ENCODE data around the gene CDH2. TPM values are rescaled to one million over a fixed set of nuclear protein-coding genes. Genes with fewer than 3 reads are reported as not detected.

CDH2 gene
- total RNA-seq, 5 donors from 2014 or later (not counting 1 experiment from before 2014, with no cell fraction given) = 0.16 to 0.76 (median 0.33) TPM; not detected in 1

DNA sequence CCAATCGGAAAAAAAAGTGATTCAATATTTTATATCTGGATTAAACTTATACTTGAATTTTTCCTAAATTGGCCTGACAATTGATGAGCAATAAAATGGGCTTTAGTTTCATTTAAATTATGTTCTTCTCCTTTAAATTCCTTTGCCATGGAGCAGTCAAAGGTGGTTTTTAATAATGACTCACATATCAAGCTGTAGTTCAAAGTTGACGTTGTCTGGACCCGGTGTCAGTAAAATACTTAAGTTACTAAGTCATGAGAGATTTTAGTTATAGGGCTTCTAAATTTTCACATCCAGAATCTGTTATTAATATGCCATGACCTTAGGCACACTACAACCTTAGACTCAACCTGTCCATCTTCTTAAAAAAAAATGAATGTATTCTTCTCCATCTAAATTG lies 62.5 kb downstream of the CDH2 start:
- no peaks in the 10 kb centered on the region for H3K9me3 ChIP-seq
- H3K27ac Mint-ChIP-seq = no peak overlapping the region
- H3K27me3 Mint-ChIP-seq = no peaks in the 10 kb centered on the region
- WGBS (ENCODE audit: insufficient coverage) = no CpG with 5 or more reads among the region's 3 CpGs
- ChIA-PET CTCF (no interaction called here), POLR2A (no interaction called here)
- H3K4me1 ChIP-seq (ENCODE audit: control insufficient read depth in 1 of 2, extremely low read depth in 1 of 2, insufficient read depth in 2 of 2, low read length in 2 of 2) = no peaks in the 10 kb centered on the region
- no peak overlapping the region for H3K4me3 ChIP-seq (ENCODE audit: control insufficient read depth in 1 of 2, extremely low read depth in 1 of 2, low read length in 1 of 2)
- H3K36me3 ChIP-seq (ENCODE audit: control insufficient read depth in 2 of 2, extremely low read depth in 1 of 2, insufficient read depth in 1 of 2, low read length in 1 of 2) = no peaks in the 10 kb centered on the region
- no peaks in the 10 kb centered on the region for H3K27me3 ChIP-seq (replicated peaks in 1 of 2; ENCODE audit: control insufficient read depth in 2 of 2, extremely low read depth in 1 of 2, insufficient read depth in 2 of 2, low read length in 1 of 2)
- no peaks in the 10 kb centered on the region for H3K4me1 Mint-ChIP-seq
- H3K36me3 Mint-ChIP-seq = no peaks in the 10 kb centered on the region
- peaks cover 0 to 7% (median 7%) of the 10 kb centered on the region in 3 donors for H3K9me3 Mint-ChIP-seq
- no peak for DNase-seq
- no peak overlapping the region for H3K4me3 Mint-ChIP-seq
- no peak overlapping the region for H3K27ac ChIP-seq (ENCODE audit: low read length)
- ATAC-seq (replicated peaks in 1 of 4) = no peak

DNA sequence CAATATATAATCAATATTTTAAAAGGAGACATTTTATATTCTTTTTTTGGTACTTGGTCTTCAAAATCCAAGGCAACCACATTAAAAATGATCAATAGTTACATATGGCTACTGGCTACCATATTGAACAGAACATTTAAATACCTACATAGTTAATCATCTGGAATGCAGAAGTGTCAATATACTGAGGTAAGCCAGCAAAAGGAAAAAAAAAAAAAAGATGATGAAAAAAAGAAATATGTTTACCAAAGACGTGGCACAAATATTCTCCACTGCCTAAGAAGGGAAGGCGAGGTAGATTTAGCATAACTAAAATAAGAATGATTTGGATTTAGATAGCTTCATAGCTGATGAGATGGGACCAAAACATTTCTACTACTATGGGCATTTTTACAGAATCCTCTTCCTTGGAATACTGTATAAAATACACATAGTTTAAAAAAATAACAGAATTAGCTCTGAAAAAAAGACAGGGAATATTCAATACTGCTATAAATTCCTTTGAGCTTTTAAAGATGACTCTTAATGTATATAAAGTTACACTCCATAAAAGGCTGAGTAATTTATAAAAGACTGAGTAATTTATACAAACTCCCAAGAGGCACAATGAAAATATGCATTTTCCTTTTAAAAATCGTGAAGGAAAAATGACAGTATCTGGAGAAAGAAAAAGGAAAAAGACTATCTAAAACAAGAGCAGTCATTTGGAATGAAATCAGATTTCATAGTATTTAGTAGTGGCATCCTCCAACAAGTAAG lies 63.5 kb downstream of the CDH2 start:
- Histone ChIP-seq H3K4me3 (ENCODE audit: control insufficient read depth in 1 of 2, extremely low read depth in 1 of 2, low read length in 1 of 2) (no peak overlapping the region), H3K27me3 (replicated peaks in 1 of 2; ENCODE audit: control insufficient read depth in 2 of 2, extremely low read depth in 1 of 2, insufficient read depth in 2 of 2, low read length in 1 of 2) (no peaks in the 10 kb centered on the region), H3K9me3 (no peaks in the 10 kb centered on the region), H3K27ac (ENCODE audit: low read length) (no peak overlapping the region), H3K4me1 (ENCODE audit: control insufficient read depth in 1 of 2, extremely low read depth in 1 of 2, insufficient read depth in 2 of 2, low read length in 2 of 2) (no peaks in the 10 kb centered on the region), H3K36me3 (ENCODE audit: control insufficient read depth in 2 of 2, extremely low read depth in 1 of 2, insufficient read depth in 1 of 2, low read length in 1 of 2) (no peaks in the 10 kb centered on the region)
- Mint-ChIP-seq H3K4me1 (no peaks in the 10 kb centered on the region), H3K27me3 (no peaks in the 10 kb centered on the region), H3K27ac (no peak overlapping the region), H3K4me3 (no peak overlapping the region), H3K36me3 (no peaks in the 10 kb centered on the region), H3K9me3 (peaks cover 3 to 10% (median 7%) of the 10 kb centered on the region in 3 donors)
- CTCF ChIA-PET = no interaction called here
- DNase-seq (no peak), ATAC-seq (replicated peaks in 1 of 4) (no peak)
- POLR2A ChIA-PET = no interaction called here
- no CpG with 5 or more reads among the region's 3 CpGs for WGBS (ENCODE audit: insufficient coverage)

DNA sequence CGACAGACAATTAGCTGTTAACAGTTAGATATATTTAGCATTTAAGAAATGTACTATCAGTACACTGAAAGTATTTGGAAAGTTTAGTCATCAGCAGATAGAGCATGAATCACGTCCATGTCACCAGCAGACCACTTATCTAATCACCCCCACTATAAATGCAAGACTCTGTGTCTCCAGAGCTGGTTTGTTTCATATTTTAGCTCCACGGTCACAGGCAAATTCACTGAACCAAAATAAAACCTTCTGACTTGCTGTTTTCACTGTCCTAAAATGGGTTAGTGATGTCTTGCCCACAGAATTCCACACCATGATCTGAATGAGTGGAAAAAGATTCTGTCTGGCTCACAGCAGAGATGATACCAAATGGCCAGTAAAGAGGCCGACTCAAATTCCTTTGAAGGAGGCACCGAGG lies 64.9 kb downstream of the CDH2 start:
- no peak overlapping the region for H3K4me3 Mint-ChIP-seq
- H3K9me3 Mint-ChIP-seq = peaks cover 3 to 10% (median 10%) of the 10 kb centered on the region in 3 donors
- no CpG with 5 or more reads among the region's 5 CpGs for WGBS (ENCODE audit: insufficient coverage)
- H3K27ac Mint-ChIP-seq = no peak overlapping the region
- Histone ChIP-seq H3K4me1 (ENCODE audit: control insufficient read depth in 1 of 2, extremely low read depth in 1 of 2, insufficient read depth in 2 of 2, low read length in 2 of 2) (no peaks in the 10 kb centered on the region), H3K36me3 (ENCODE audit: control insufficient read depth in 2 of 2, extremely low read depth in 1 of 2, insufficient read depth in 1 of 2, low read length in 1 of 2) (no peaks in the 10 kb centered on the region), H3K27me3 (replicated peaks in 1 of 2; ENCODE audit: control insufficient read depth in 2 of 2, extremely low read depth in 1 of 2, insufficient read depth in 2 of 2, low read length in 1 of 2) (no peaks in the 10 kb centered on the region), H3K9me3 (no peaks in the 10 kb centered on the region), H3K27ac (ENCODE audit: low read length) (no peak overlapping the region), H3K4me3 (ENCODE audit: control insufficient read depth in 1 of 2, extremely low read depth in 1 of 2, low read length in 1 of 2) (no peak overlapping the region)
- ATAC-seq (replicated peaks in 1 of 4) = no peak
- POLR2A ChIA-PET = no interaction called here
- CTCF ChIA-PET = no interaction called here
- H3K4me1 Mint-ChIP-seq = no peaks in the 10 kb centered on the region
- no peaks in the 10 kb centered on the region for H3K27me3 Mint-ChIP-seq
- no peak for DNase-seq
- no peaks in the 10 kb centered on the region for H3K36me3 Mint-ChIP-seq

DNA sequence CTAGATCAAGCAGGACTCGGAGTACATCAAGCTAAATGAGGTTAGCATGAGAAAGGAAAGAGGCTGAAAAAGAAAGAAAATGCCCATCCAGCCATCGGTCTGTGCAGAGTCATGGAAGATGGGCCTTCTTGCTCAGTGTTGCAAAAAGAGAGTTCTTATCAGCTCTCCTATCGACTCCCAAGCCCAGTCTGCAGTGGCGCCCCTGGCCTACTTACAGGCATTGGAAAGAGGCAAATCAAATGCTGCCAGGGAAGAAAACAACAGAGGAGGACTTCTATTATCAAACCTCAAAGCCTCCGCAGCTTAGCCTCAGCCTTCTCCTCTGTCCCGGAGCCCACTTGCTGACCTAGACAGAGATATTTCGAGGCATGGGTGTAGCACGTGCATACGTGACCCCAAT lies 66.0 kb downstream of the CDH2 start:
- H3K27me3 ChIP-seq (replicated peaks in 1 of 2; ENCODE audit: control insufficient read depth in 2 of 2, extremely low read depth in 1 of 2, insufficient read depth in 2 of 2, low read length in 1 of 2) = no peaks in the 10 kb centered on the region
- CTCF ChIA-PET = no interaction called here
- no peaks in the 10 kb centered on the region for H3K4me1 Mint-ChIP-seq
- peaks cover 3 to 10% (median 8%) of the 10 kb centered on the region in 3 donors for H3K9me3 Mint-ChIP-seq
- no peak overlapping the region for H3K27ac Mint-ChIP-seq
- H3K27ac ChIP-seq (ENCODE audit: low read length) = no peak overlapping the region
- no peaks in the 10 kb centered on the region for H3K36me3 Mint-ChIP-seq
- DNase-seq = no peak
- no peaks in the 10 kb centered on the region for H3K9me3 ChIP-seq
- ATAC-seq (replicated peaks in 1 of 4) = no peak
- WGBS (ENCODE audit: insufficient coverage) = 81% methylated on average over 3 of the region's 9 CpGs
- POLR2A ChIA-PET = no interaction called here
- H3K36me3 ChIP-seq (ENCODE audit: control insufficient read depth in 2 of 2, extremely low read depth in 1 of 2, insufficient read depth in 1 of 2, low read length in 1 of 2) = no peaks in the 10 kb centered on the region
- no peaks in the 10 kb centered on the region for H3K27me3 Mint-ChIP-seq
- H3K4me1 ChIP-seq (ENCODE audit: control insufficient read depth in 1 of 2, extremely low read depth in 1 of 2, insufficient read depth in 2 of 2, low read length in 2 of 2) = no peaks in the 10 kb centered on the region
- H3K4me3 ChIP-seq (ENCODE audit: control insufficient read depth in 1 of 2, extremely low read depth in 1 of 2, low read length in 1 of 2) = no peak overlapping the region
- no peak overlapping the region for H3K4me3 Mint-ChIP-seq

GRCh38 chr18:28109781-28110560 lies 67.0 kb downstream of the CDH2 start:
- POLR2A ChIA-PET = no interaction called here
- no peak overlapping the region for H3K4me3 ChIP-seq (ENCODE audit: control insufficient read depth in 1 of 2, extremely low read depth in 1 of 2, low read length in 1 of 2)
- Mint-ChIP-seq H3K4me3 (no peak overlapping the region), H3K4me1 (no peaks in the 10 kb centered on the region), H3K27me3 (no peaks in the 10 kb centered on the region), H3K27ac (no peak overlapping the region), H3K36me3 (no peaks in the 10 kb centered on the region), H3K9me3 (peaks cover 3 to 10% (median 8%) of the 10 kb centered on the region in 3 donors)
- 78% methylated on average over 3 of the region's 5 CpGs for WGBS (ENCODE audit: insufficient coverage)
- H3K36me3 ChIP-seq (ENCODE audit: control insufficient read depth in 2 of 2, extremely low read depth in 1 of 2, insufficient read depth in 1 of 2, low read length in 1 of 2) = no peaks in the 10 kb centered on the region
- DNase-seq (no peak), ATAC-seq (replicated peaks in 1 of 4) (no peak)
- no peaks in the 10 kb centered on the region for H3K4me1 ChIP-seq (ENCODE audit: control insufficient read depth in 1 of 2, extremely low read depth in 1 of 2, insufficient read depth in 2 of 2, low read length in 2 of 2)
- no peak overlapping the region for H3K27ac ChIP-seq (ENCODE audit: low read length)
- H3K9me3 ChIP-seq = no peaks in the 10 kb centered on the region
- no peaks in the 10 kb centered on the region for H3K27me3 ChIP-seq (replicated peaks in 1 of 2; ENCODE audit: control insufficient read depth in 2 of 2, extremely low read depth in 1 of 2, insufficient read depth in 2 of 2, low read length in 1 of 2)
- CTCF ChIA-PET = no interaction called here

- Mint-ChIP-seq H3K4me3 (no peak overlapping the region), H3K4me1 (no peaks in the 10 kb centered on the region), H3K27ac (no peak overlapping the region), H3K27me3 (no peaks in the 10 kb centered on the region), H3K36me3 (no peaks in the 10 kb centered on the region), H3K9me3 (peaks cover 3 to 10% (median 8%) of the 10 kb centered on the region in 3 donors)
- no CpG with 5 or more reads among the region's 3 CpGs for WGBS (ENCODE audit: insufficient coverage)
- ChIA-PET POLR2A (no interaction called here), CTCF (no interaction called here)
- Histone ChIP-seq H3K4me3 (ENCODE audit: control insufficient read depth in 1 of 2, extremely low read depth in 1 of 2, low read length in 1 of 2) (no peak overlapping the region), H3K36me3 (ENCODE audit: control insufficient read depth in 2 of 2, extremely low read depth in 1 of 2, insufficient read depth in 1 of 2, low read length in 1 of 2) (no peaks in the 10 kb centered on the region), H3K27ac (ENCODE audit: low read length) (no peak overlapping the region), H3K4me1 (ENCODE audit: control insufficient read depth in 1 of 2, extremely low read depth in 1 of 2, insufficient read depth in 2 of 2, low read length in 2 of 2) (no peaks in the 10 kb centered on the region), H3K27me3 (replicated peaks in 1 of 2; ENCODE audit: control insufficient read depth in 2 of 2, extremely low read depth in 1 of 2, insufficient read depth in 2 of 2, low read length in 1 of 2) (no peaks in the 10 kb centered on the region), H3K9me3 (no peaks in the 10 kb centered on the region)
- no peak for ATAC-seq (replicated peaks in 1 of 4)
- DNase-seq = no peak
Measured at GRCh38 chr18:28108814-28109213, 68.1 kb downstream of the CDH2 start.

Data from T-cell (primary cell).